ENCODE measurements around the gene THSD4. TPM values are rescaled to one million over a fixed set of nuclear protein-coding genes. Genes with fewer than 3 reads are reported as not detected.
"Not testable (repeated sequence)": the region's sequence is repeated elsewhere in the genome, so short reads cannot be mapped to it uniquely, and the experiment has no call there.

The THSD4 gene
- total RNA-seq, 1 donor from 2014 or later = 1.4 TPM

DNA sequence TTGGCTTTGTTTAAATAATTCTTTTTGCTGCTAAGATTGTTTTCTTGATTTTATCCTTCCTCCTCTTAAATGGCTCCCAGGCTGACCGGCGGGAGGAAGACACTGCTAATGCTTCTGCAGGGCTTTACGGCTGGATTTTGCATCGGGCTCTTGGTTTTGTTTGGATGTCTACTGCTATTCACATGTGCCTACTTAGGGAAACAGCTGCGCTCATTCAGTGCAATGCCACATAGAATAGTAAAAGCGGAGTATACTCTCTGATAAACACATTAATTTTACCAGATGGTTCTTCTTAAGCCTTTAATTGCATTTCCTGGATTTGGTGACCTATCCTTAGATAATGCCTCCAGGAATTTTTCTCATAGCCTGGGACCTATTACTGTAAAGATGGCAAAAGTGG is 146.6 kb downstream of the THSD4 start:
- Mint-ChIP-seq H3K4me1 (no peaks in the 10 kb centered on the region), H3K4me3 (no peak overlapping the region), H3K36me3 (ENCODE audit: low read depth) (no peaks in the 10 kb centered on the region), H3K27ac (ENCODE audit: unreplicated experiment) (no peak overlapping the region), H3K9me3 (peaks cover 3% of the 10 kb centered on the region), H3K27me3 (ENCODE audit: low read depth) (no peaks in the 10 kb centered on the region)
- no peak for DNase-seq (ENCODE audit: low read depth, low spot score)
- TF ChIP-seq, protein P1, sequence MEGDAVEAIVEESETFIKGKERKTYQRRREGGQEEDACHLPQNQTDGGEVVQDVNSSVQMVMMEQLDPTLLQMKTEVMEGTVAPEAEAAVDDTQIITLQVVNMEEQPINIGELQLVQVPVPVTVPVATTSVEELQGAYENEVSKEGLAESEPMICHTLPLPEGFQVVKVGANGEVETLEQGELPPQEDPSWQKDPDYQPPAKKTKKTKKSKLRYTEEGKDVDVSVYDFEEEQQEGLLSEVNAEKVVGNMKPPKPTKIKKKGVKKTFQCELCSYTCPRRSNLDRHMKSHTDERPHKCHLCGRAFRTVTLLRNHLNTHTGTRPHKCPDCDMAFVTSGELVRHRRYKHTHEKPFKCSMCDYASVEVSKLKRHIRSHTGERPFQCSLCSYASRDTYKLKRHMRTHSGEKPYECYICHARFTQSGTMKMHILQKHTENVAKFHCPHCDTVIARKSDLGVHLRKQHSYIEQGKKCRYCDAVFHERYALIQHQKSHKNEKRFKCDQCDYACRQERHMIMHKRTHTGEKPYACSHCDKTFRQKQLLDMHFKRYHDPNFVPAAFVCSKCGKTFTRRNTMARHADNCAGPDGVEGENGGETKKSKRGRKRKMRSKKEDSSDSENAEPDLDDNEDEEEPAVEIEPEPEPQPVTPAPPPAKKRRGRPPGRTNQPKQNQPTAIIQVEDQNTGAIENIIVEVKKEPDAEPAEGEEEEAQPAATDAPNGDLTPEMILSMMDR (conservative IDR thresholded peaks at IDR 0.05) = no peak

DNA sequence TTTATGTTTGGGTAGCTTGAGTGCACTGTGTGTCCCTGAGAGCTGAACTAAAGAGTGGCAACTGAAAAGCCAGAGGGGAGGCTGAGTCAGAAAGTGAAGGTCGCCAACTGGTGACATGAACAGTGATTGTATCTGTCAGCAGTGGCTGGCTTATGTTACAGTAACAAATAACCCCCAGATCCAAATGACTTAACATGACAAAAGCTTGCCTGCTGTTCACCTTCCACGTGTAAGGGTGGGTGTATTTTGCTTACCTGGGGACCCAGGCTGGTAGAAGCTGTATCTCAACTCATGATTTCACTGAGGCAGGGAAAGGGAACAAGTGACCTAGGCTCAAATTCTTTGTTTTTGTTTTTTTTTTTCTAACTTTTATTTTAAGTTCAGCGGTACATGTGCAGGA is 147.3 kb downstream of the THSD4 start:
- DNase-seq (ENCODE audit: low read depth, low spot score) = no peak
- Mint-ChIP-seq H3K4me1 (no peaks in the 10 kb centered on the region), H3K9me3 (peaks cover 3% of the 10 kb centered on the region), H3K36me3 (ENCODE audit: low read depth) (no peaks in the 10 kb centered on the region), H3K27ac (ENCODE audit: unreplicated experiment) (no peak overlapping the region), H3K27me3 (ENCODE audit: low read depth) (no peaks in the 10 kb centered on the region), H3K4me3 (no peak overlapping the region)
- TF ChIP-seq, protein P1 (conservative IDR thresholded peaks at IDR 0.05) = no peak

DNA sequence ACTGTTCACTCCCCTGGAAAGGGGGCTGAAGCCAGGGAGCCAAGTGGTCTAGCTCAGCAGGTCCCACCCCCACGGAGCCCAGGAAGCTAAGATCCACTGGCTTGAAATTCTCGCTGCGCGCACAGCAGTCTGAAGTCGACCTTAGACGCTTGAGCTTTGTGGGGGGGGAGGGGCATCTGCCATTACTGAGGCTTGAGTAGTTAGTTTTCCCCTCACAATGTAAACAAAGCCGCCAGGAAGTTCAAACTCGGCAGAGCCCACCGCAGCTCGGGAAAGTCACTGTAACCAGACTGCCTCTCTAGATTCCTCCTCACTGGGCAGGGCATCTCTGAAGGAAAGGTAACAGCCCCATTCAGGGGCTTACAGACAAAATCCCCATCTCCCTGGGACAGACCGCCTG is 150.3 kb downstream of the THSD4 start:
- not testable (repeated sequence) for H3K36me3 Mint-ChIP-seq (ENCODE audit: low read depth); DNase-seq (ENCODE audit: low read depth, low spot score); H3K4me3 Mint-ChIP-seq; H3K27ac Mint-ChIP-seq (ENCODE audit: unreplicated experiment); H3K9me3 Mint-ChIP-seq; H3K4me1 Mint-ChIP-seq; H3K27me3 Mint-ChIP-seq (ENCODE audit: low read depth)

DNA sequence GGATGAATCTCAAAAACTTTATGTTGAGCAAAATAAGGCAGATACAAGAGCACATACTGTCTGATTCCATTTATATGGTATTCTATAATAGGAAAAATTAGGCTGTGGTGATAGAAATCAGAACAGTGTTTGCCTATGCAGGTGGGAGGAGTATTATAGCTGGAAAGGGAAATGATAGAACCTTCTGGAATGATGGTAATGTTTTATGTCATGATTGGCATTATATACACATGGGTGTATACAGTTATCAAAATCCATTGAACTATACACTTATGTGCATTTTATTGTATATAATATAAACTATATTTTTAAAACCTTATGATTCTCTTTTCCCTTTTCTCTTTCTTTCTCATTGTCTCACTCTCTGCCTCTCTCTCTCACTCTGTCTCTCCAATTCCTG is 156.1 kb downstream of the THSD4 start:
- Mint-ChIP-seq H3K4me1 (peaks cover 10% of the 10 kb centered on the region), H3K27me3 (ENCODE audit: low read depth) (no peaks in the 10 kb centered on the region)

DNA sequence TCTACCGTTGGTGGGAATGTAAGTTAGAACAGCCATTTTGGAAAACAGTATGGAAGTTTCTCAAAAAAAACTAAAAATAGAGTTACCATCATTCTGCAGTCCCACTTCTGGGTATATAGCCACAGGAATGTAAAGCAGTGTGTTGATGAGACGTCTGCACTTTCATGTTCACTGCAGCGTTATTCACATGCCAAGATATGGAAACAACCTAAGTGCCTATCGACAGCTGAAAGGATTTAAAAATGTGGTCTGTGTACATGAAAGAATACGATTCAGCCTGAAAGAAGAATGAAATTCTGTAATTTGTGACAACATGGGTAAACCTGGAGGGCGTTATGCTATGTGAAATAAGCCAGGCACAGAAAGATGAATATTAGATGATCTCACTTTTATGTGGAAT is 157.7 kb downstream of the THSD4 start:
- Mint-ChIP-seq H3K27ac (ENCODE audit: unreplicated experiment) (no peak overlapping the region), H3K27me3 (ENCODE audit: low read depth) (no peaks in the 10 kb centered on the region), H3K9me3 (peaks cover 6% of the 10 kb centered on the region), H3K36me3 (ENCODE audit: low read depth) (peaks cover 6% of the 10 kb centered on the region), H3K4me1 (peaks cover 10% of the 10 kb centered on the region), H3K4me3 (no peak overlapping the region)
- no peak for DNase-seq (ENCODE audit: low read depth, low spot score)
- TF ChIP-seq, protein P1 (conservative IDR thresholded peaks at IDR 0.05) = no peak

More for the DNA sequence above, 156.1 kb downstream of the THSD4 start:
- Mint-ChIP-seq H3K9me3 (peaks cover 9% of the 10 kb centered on the region), H3K36me3 (ENCODE audit: low read depth) (peaks cover 7% of the 10 kb centered on the region), H3K4me3 (no peak overlapping the region), H3K27ac (ENCODE audit: unreplicated experiment) (no peak overlapping the region)
- no peak for DNase-seq (ENCODE audit: low read depth, low spot score)
- TF ChIP-seq, protein P1 (conservative IDR thresholded peaks at IDR 0.05) = no peak

DNA sequence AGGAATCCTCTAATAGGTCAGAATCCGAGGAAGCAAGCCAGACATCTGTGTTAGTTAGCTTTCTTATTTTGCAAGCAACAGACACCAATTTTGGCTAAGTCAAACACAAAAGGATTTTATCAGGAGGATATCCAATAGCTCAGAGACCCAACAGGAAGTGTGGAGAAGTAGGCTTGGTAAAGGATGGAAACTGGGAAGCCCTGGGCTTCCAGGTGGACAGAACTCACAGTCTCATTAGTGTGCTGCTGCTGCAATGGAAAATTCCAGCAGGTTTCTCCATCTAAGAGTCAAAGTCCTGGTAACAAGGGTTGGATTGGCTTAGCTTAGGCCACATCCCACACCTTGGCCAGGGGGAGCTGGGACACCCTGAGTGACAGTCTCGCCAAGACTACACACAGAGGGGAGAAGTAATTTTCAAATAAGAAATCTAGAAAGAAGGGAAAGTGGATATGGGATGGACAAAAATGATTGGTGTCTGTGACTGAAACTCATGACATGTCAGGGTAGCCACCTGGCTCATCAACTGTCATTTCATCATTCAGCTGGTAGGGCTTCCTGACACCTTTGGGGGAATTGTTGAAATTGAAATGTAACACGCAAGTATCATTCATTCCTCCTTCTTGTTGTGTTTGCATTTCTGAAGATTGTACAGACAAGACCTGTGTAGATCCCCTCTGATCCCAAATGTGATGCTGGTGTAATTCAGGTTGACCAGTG is 158.6 kb downstream of the THSD4 start:
- Mint-ChIP-seq H3K27ac (ENCODE audit: unreplicated experiment) (no peak overlapping the region), H3K36me3 (ENCODE audit: low read depth) (peaks cover 2% of the 10 kb centered on the region), H3K4me3 (no peak overlapping the region)

More for the DNA sequence above, 158.6 kb downstream of the THSD4 start:
- TF ChIP-seq, protein P1 (conservative IDR thresholded peaks at IDR 0.05) = no peak
- DNase-seq (ENCODE audit: low read depth, low spot score) = no peak
- Mint-ChIP-seq H3K27me3 (ENCODE audit: low read depth) (no peaks in the 10 kb centered on the region), H3K9me3 (peaks cover 4% of the 10 kb centered on the region), H3K4me1 (peaks cover 10% of the 10 kb centered on the region)
